H1 (cell line): ENCODE measurements around the gene KCNQ1. TPM values are rescaled to one million over a fixed set of nuclear protein-coding genes. Genes with fewer than 3 reads are reported as not detected.

Experiments used
- CTCF ChIA-PET: fragments of 300-600 bp; sonication (Branson Sonifier 250); formaldehyde crosslinking; loops from one replicate; lab custom pipeline; 2021; ENCODE audit not compliant: partially characterized antibody; lab: Charles Lee
- POLR2A ChIA-PET: fragments of 300-600 bp; sonication (Branson Sonifier 250); formaldehyde crosslinking; loops from one replicate; lab custom pipeline; 2021; ENCODE audit warnings: inconsistent platforms; ENCODE audit not compliant: partially characterized antibody; lab: Charles Lee
- DNase-seq, 2 experiments: peaks; one replicate each; pipeline versions ENCODE4 v3.0.0 to v3.0.0-alpha.2; 2010 to 2022; ENCODE audit warnings: low spot score in 2 of 2, low read depth in 1 of 2, mixed read lengths in 1 of 2
- FAIRE-seq: peaks from 2 replicates; lab custom pipeline; 2011; peaks lifted over from hg19 to GRCh38; lab: Jason Lieb, UNC
- H2AFZ ChIP-seq: 2 replicates; pipeline ENCODE4 v1.8.1; 2012; ENCODE audit warnings: low read length, inconsistent platforms
- H2AK5ac ChIP-seq: 2 replicates; pipeline ENCODE4 v1.6.1; 2013; ENCODE audit warnings: low read depth, low read length
- H2BK120ac ChIP-seq: replicated peaks from 2 replicates; pipeline ENCODE3; 2013; ENCODE audit warnings: low read depth, low read length, inconsistent platforms
- H2BK12ac ChIP-seq: 2 replicates; pipeline ENCODE4 v1.6.1; 2013; ENCODE audit warnings: low read depth, low read length
- H2BK15ac ChIP-seq: 2 replicates; pipeline ENCODE4 v1.6.1; 2013; ENCODE audit warnings: low read length
- H2BK20ac ChIP-seq: 2 replicates; pipeline ENCODE4 v1.6.1; 2013; ENCODE audit warnings: low read length
- H2BK5ac ChIP-seq: 2 replicates; pipeline ENCODE4 v1.6.1; 2013; ENCODE audit warnings: low read depth, low read length
- H3K14ac ChIP-seq: 2 replicates; pipeline ENCODE4 v1.6.1; 2013; ENCODE audit warnings: inconsistent platforms; ENCODE audit not compliant: insufficient read length
- H3K18ac ChIP-seq: 2 replicates; pipeline ENCODE4 v1.6.1; 2013; ENCODE audit warnings: low read length; ENCODE audit errors: extremely low read depth
- H3K23ac ChIP-seq: 2 replicates; pipeline ENCODE4 v1.6.1; 2013; ENCODE audit warnings: inconsistent platforms; ENCODE audit not compliant: insufficient read length
- H3K23me2 ChIP-seq: 2 replicates; pipeline ENCODE4 v1.6.1; 2013; ENCODE audit warnings: low read depth, low read length
- H3K27ac ChIP-seq: 2 replicates; pipeline ENCODE4 v1.6.1; 2011; ENCODE audit warnings: low read depth, low read length, inconsistent platforms
- H3K27me3 ChIP-seq, 4 experiments: replicated peaks in 1 of 4; 1 replicate in 1 of 4; 2 replicates in 3 of 4; pipeline versions ENCODE4 v1.6.1 to v1.8.1; 2011 to 2013; ENCODE audit warnings: low read length in 3 of 4, mild to moderate bottlenecking in 3 of 4, inconsistent platforms in 2 of 4, mixed read lengths in 2 of 4, moderate library complexity in 1 of 4; ENCODE audit not compliant: control insufficient read depth in 3 of 4, insufficient read depth in 3 of 4; ENCODE audit errors: extremely low read depth in 1 of 4
- H3K36me3 ChIP-seq, 4 experiments: 2 replicates each; pipeline versions ENCODE4 v1.6.1 to v1.8.1; 2011 to 2013; ENCODE audit warnings: mild to moderate bottlenecking in 4 of 4, low read length in 3 of 4, moderate library complexity in 2 of 4, control low read depth in 1 of 4, inconsistent platforms in 1 of 4; ENCODE audit not compliant: insufficient read depth in 4 of 4, control insufficient read depth in 2 of 4
- H3K4ac ChIP-seq: replicated peaks from 2 replicates; pipeline ENCODE3; 2013; ENCODE audit warnings: low read length, low read depth, mixed read lengths, inconsistent platforms; ENCODE audit not compliant: insufficient read length
- H3K4me1 ChIP-seq, 4 experiments: replicated peaks in 1 of 4; 1 replicate in 1 of 4; 2 replicates in 3 of 4; pipeline versions ENCODE4 v1.6.1 to v1.8.1; 2011 to 2013; ENCODE audit warnings: low read length in 3 of 4, inconsistent platforms in 2 of 4, mixed read lengths in 1 of 4; ENCODE audit not compliant: insufficient read depth in 4 of 4, control insufficient read depth in 3 of 4
- H3K4me2 ChIP-seq, 2 experiments: 2 replicates each; pipeline versions ENCODE4 v1.6.1 to v1.8.1; 2011 to 2013; ENCODE audit warnings: low read depth in 2 of 2, low read length in 2 of 2, control low read depth in 1 of 2, inconsistent platforms in 1 of 2, mild to moderate bottlenecking in 1 of 2; ENCODE audit not compliant: insufficient read depth in 1 of 2
- H3K4me3 ChIP-seq, 4 experiments: fragments of 200-600, 300-600 bp in 1 of 4; sonication (generic), shearing (Covaris generic), sonication (Bioruptor Twin) in 1 of 4; 2 replicates each; pipeline versions ENCODE4 v1.5.1 to v1.8.1; 2011 to 2016; ENCODE audit warnings: low read length in 4 of 4, low read depth in 3 of 4, control low read depth in 2 of 4, inconsistent platforms in 2 of 4, mild to moderate bottlenecking in 2 of 4, mixed read lengths in 1 of 4, moderate library complexity in 1 of 4; ENCODE audit not compliant: insufficient read depth in 2 of 4; ENCODE audit errors: extremely low read depth in 1 of 4
- H3K56ac ChIP-seq: replicated peaks from 2 replicates; pipeline ENCODE3; 2013; ENCODE audit warnings: low read depth, mild to moderate bottlenecking, mixed read lengths, low read length, inconsistent platforms; ENCODE audit not compliant: insufficient read length
- H3K79me1 ChIP-seq: 2 replicates; pipeline ENCODE4 v1.6.1; 2013; ENCODE audit warnings: low read depth, low read length, control low read depth
- H3K79me2 ChIP-seq, 2 experiments: 2 replicates each; pipeline versions ENCODE4 v1.6.1 to v1.8.1; 2012 to 2013; ENCODE audit warnings: low read length in 2 of 2, mild to moderate bottlenecking in 2 of 2, inconsistent platforms in 1 of 2; ENCODE audit not compliant: insufficient read depth in 2 of 2, control insufficient read depth in 1 of 2
- H3K9ac ChIP-seq, 4 experiments: replicated peaks in 1 of 4; 1 replicate in 1 of 4; 2 replicates in 3 of 4; pipeline versions ENCODE4 v1.6.1 to v1.8.1; 2011 to 2013; ENCODE audit warnings: low read depth in 3 of 4, low read length in 3 of 4, control low read depth in 2 of 4, mild to moderate bottlenecking in 2 of 4, moderate library complexity in 2 of 4, inconsistent platforms in 1 of 4; ENCODE audit errors: extremely low read depth in 1 of 4
- H3K9me3 ChIP-seq, 2 experiments: 2 replicates each; pipeline versions ENCODE4 v1.6.1 to v1.8.1; 2012 to 2013; ENCODE audit warnings: mild to moderate bottlenecking in 2 of 2, moderate library complexity in 2 of 2, control low read depth in 1 of 2, inconsistent platforms in 1 of 2, low read depth in 1 of 2, low read length in 1 of 2, mixed read lengths in 1 of 2; ENCODE audit not compliant: insufficient read depth in 2 of 2
- H4K20me1 ChIP-seq, 2 experiments: replicated peaks in 1 of 2; 2 replicates each; pipeline versions ENCODE3 to v1.8.1; 2011 to 2013; ENCODE audit warnings: inconsistent platforms in 2 of 2, low read length in 2 of 2, mild to moderate bottlenecking in 1 of 2; ENCODE audit not compliant: insufficient read depth in 2 of 2, control insufficient read depth in 1 of 2
- H4K5ac ChIP-seq: 2 replicates; pipeline ENCODE4 v1.6.1; 2013; ENCODE audit warnings: low read length, low read depth, mixed read lengths, inconsistent platforms; ENCODE audit not compliant: insufficient read length
- H4K8ac ChIP-seq: 2 replicates; pipeline ENCODE4 v1.8.0; 2013; ENCODE audit warnings: mild to moderate bottlenecking, moderate library complexity, low read length, inconsistent platforms; ENCODE audit not compliant: insufficient read depth; ENCODE audit errors: extremely low read depth
- H4K91ac ChIP-seq: replicated peaks from 2 replicates; pipeline ENCODE3; 2013; ENCODE audit warnings: low read length, mixed read lengths, inconsistent platforms; ENCODE audit not compliant: insufficient read length
- EGR1 ChIP-seq: IDR thresholded peaks from 2 replicates; pipeline ENCODE4 v1.6.1; 2011; ENCODE audit warnings: low read depth, low read length, borderline replicate concordance
- MAFK ChIP-seq: IDR thresholded peaks from 2 replicates; pipeline ENCODE4 v1.6.1; 2012; ENCODE audit warnings: low read depth, mild to moderate bottlenecking, improper control_type of control experiment, low read length
- SUZ12 ChIP-seq: fragments of 200-600 bp; sonication (generic); IDR thresholded peaks from 2 replicates; pipeline ENCODE4 v1.6.1; 2012; ENCODE audit warnings: mild to moderate bottlenecking, inconsistent platforms, low read length, moderate library complexity, mixed read lengths
- TAF1 ChIP-seq: IDR thresholded peaks from 2 replicates; pipeline ENCODE4 v1.6.1; 2011; ENCODE audit warnings: mild to moderate bottlenecking, low read depth, low read length
- ZNF274 ChIP-seq: IDR thresholded peaks from 2 replicates; pipeline ENCODE4 v1.7.0; 2012; ENCODE audit warnings: low read length, borderline replicate concordance; ENCODE audit errors: extremely low read depth
- WGBS, 2 experiments: shearing (Covaris generic) in 1 of 2; methylation state at CpG; one replicate each; pipeline versions ENCODE4 v1.1.6 to v1.1.7; 2013 to 2015; ENCODE audit warnings: low lambda C conversion rate in 2 of 2, mixed read lengths in 2 of 2, inconsistent platforms in 1 of 2, low coverage in 1 of 2, missing lambda C conversion rate in 1 of 2; ENCODE audit not compliant: insufficient replicate concordance in 2 of 2, insufficient coverage in 1 of 2, insufficient read length in 1 of 2; ENCODE audit errors: extremely low coverage in 1 of 2, missing lambda C conversion rate in 1 of 2; 5-methylcytosine and 5-hydroxymethylcytosine counted together
- polyA plus RNA-seq, 7 experiments: library from polyadenylated mRNA; depleted of rRNA in 3 of 7; stranded (reverse) in 5 of 7; unstranded in 2 of 7; fragments of >200 nt in 5 of 7; fragments of 200-250 nt in 2 of 7; gene quantifications; 1 replicate in 5 of 7; 2 replicates in 1 of 7; 4 replicates in 1 of 7; pipeline versions ENCODE4 v1.2.1 to v1.2.3, GENCODE V29; 2011 to 2013; ENCODE audit warnings: missing spikeins in 2 of 7, mixed read lengths in 2 of 7
- total RNA-seq: library from RNA; stranded (reverse); fragmentation: NEBNext Ultra II Directional; extraction: Animal tissue kit (Norgen Biotek cat#: 25700); gene quantifications from 2 replicates; pipeline ENCODE4 v1.2.1, GENCODE V29; 2021

Gene KCNQ1
- total and polyA plus RNA-seq, 2 of the 8 experiments (the other 6 are each of a cell fraction or from before 2014, with no cell fraction given): 1.9 to 2.0 TPM

GRCh38 chr11:2746401-2747247 is 301.8 kb downstream of the KCNQ1 start:
- Histone ChIP-seq H3K27ac (no peak overlapping the region), H3K36me3 (no peaks in the 10 kb centered on the region), H4K5ac (no peak overlapping the region), H3K27me3 (peaks cover 0 to 27% (median 17%) of the 10 kb centered on the region in 4 experiments; a peak in 6 of 7 replicates), H3K23me2 (no peaks in the 10 kb centered on the region; the same call in 1 of the 2 replicates), H3K4me1 (no peaks in the 10 kb centered on the region; a peak in 1 of 7 replicates), H3K79me1 (no peaks in the 10 kb centered on the region), H3K14ac (no peak overlapping the region), H3K4ac (no peak overlapping the region), H2AK5ac (no peak overlapping the region), H3K56ac (no peak overlapping the region), H2BK20ac (no peak overlapping the region), H2BK120ac (no peak overlapping the region), H2BK15ac (no peak overlapping the region; the same call in 1 of the 2 replicates), H3K4me2 (no peak overlapping the region)
- ChIA-PET POLR2A (no interaction called here), CTCF (no interaction called here)
- FAIRE-seq: no peak
- no peak for TF ChIP-seq MAFK
- TF ChIP-seq TAF1: no peak
- TF ChIP-seq EGR1: no peak
- TF ChIP-seq SUZ12: no peak
- no peak for TF ChIP-seq ZNF274
- TF ChIP-seq, all 59 proteins: peak for 0
- no peak for DNase-seq
- no peak overlapping the region for H2BK5ac ChIP-seq
- H3K79me2 ChIP-seq: no peaks in the 10 kb centered on the region
- no peaks in the 10 kb centered on the region for H4K20me1 ChIP-seq
- H3K18ac ChIP-seq: no peak overlapping the region
- 81% methylated on average over 24 of the region's 24 CpGs; no CpG with 5 or more reads in 1 of the 2 experiments for WGBS, 2 experiments
- H2AFZ ChIP-seq: no peak overlapping the region
- peak overlapping the region; percentile 68; the same call in 1 of the 2 replicates for H2BK12ac ChIP-seq
- H4K91ac ChIP-seq: no peak overlapping the region
- H3K9ac ChIP-seq: no peak overlapping the region
- no peak overlapping the region for H3K4me3 ChIP-seq
- no peak overlapping the region for H4K8ac ChIP-seq
- no peaks in the 10 kb centered on the region; a peak in 1 of 4 replicates for H3K9me3 ChIP-seq
- no peak overlapping the region for H3K23ac ChIP-seq
